Liver (tissue), 9 donors: ENCODE data around the gene SGCD. TPM values are rescaled to one million over a fixed set of nuclear protein-coding genes. Genes with fewer than 3 reads are reported as not detected.

Experiments used
- DNase-seq: peaks from one replicate; pipeline ENCODE4 v3.0.0-alpha.2; 2017; ENCODE audit warnings: low spot score
- H3K27ac ChIP-seq, 2 donors: one replicate each; pipeline ENCODE4 v1.7.0; 2013; ENCODE audit warnings: inconsistent platforms in 2 of 2, low read length in 2 of 2, control low read depth in 1 of 2, low read depth in 1 of 2, mild to moderate bottlenecking in 1 of 2
- H3K27me3 ChIP-seq, 4 donors: one replicate each; pipeline versions ENCODE4 v1.6.1 to v1.7.0; 2013; ENCODE audit warnings: low read length in 3 of 4, inconsistent platforms in 1 of 4, mild to moderate bottlenecking in 1 of 4, moderate library complexity in 1 of 4; ENCODE audit not compliant: control insufficient read depth in 4 of 4, insufficient read depth in 4 of 4
- H3K36me3 ChIP-seq, 4 donors: one replicate each; pipeline versions ENCODE4 v1.6.1 to v1.7.0; 2013; ENCODE audit warnings: low read length in 3 of 4, mild to moderate bottlenecking in 3 of 4, low read depth in 1 of 4, moderate library complexity in 1 of 4; ENCODE audit not compliant: control insufficient read depth in 4 of 4, insufficient read depth in 3 of 4
- H3K4me1 ChIP-seq, 4 donors: one replicate each; pipeline versions ENCODE4 v1.6.1 to v1.7.0; 2013; ENCODE audit warnings: low read length in 3 of 4, mild to moderate bottlenecking in 3 of 4, moderate library complexity in 1 of 4; ENCODE audit not compliant: control insufficient read depth in 4 of 4, insufficient read depth in 4 of 4
- H3K4me3 ChIP-seq, 3 donors: one replicate each; pipeline versions ENCODE4 v1.6.1 to v1.7.0; 2013; ENCODE audit warnings: low read length in 3 of 3, control low read depth in 1 of 3, low read depth in 1 of 3, mild to moderate bottlenecking in 1 of 3
- H3K9ac ChIP-seq, 2 donors: one replicate each; pipeline ENCODE4 v1.7.0; 2013; ENCODE audit warnings: low read length in 2 of 2, mild to moderate bottlenecking in 2 of 2, moderate library complexity in 2 of 2, control low read depth in 1 of 2, low read depth in 1 of 2
- H3K9me3 ChIP-seq, 4 donors: one replicate each; pipeline versions ENCODE4 v1.6.1 to v1.7.0; 2013; ENCODE audit warnings: low read length in 3 of 4; ENCODE audit not compliant: control insufficient read depth in 4 of 4
- ATF3 ChIP-seq: IDR thresholded peaks from 2 replicates; pipeline ENCODE4 v1.6.1; 2016; ENCODE audit warnings: antibody characterized with exemption
- CTCF ChIP-seq: fragments of 150-350 bp; IDR thresholded peaks from 2 replicates; pipeline ENCODE4 v1.5.1; 2017; ENCODE audit warnings: improper control_type of control experiment, low read depth, low read length; ENCODE audit not compliant: missing input control
- EGR1 ChIP-seq, 2 donors: IDR thresholded peaks; 2 replicates each; pipeline ENCODE4 v1.6.1; 2016 to 2018; ENCODE audit warnings: antibody characterized with exemption in 2 of 2, low read depth in 2 of 2
- FOXA1 ChIP-seq: IDR thresholded peaks from 2 replicates; pipeline ENCODE4 v1.6.1; 2016; ENCODE audit warnings: antibody characterized with exemption
- FOXA2 ChIP-seq: IDR thresholded peaks from 2 replicates; pipeline ENCODE4 v1.6.1; 2016; ENCODE audit warnings: antibody characterized with exemption
- GABPA ChIP-seq, 2 donors: IDR thresholded peaks in 1 of 2; conservative IDR thresholded peaks in 1 of 2; 2 replicates each; pipeline ENCODE4 v1.6.1; 2016; ENCODE audit warnings: antibody characterized with exemption in 2 of 2, mild to moderate bottlenecking in 1 of 2, moderate library complexity in 1 of 2
- HNF4A ChIP-seq, 2 donors: conservative IDR thresholded peaks; 2 replicates each; pipeline ENCODE4 v1.6.1; 2016; ENCODE audit warnings: antibody characterized with exemption in 2 of 2, mild to moderate bottlenecking in 2 of 2
- HNF4G ChIP-seq: IDR thresholded peaks from 2 replicates; pipeline ENCODE4 v1.6.1; 2016; ENCODE audit warnings: antibody characterized with exemption
- JUND ChIP-seq, 2 donors: IDR thresholded peaks; 2 replicates each; pipeline ENCODE4 v1.6.1; 2016; ENCODE audit warnings: antibody characterized with exemption in 2 of 2
- MAX ChIP-seq: IDR thresholded peaks from 2 replicates; pipeline ENCODE4 v1.6.1; 2016; ENCODE audit warnings: antibody characterized with exemption
- NR2F2 ChIP-seq: IDR thresholded peaks from 2 replicates; pipeline ENCODE4 v1.6.1; 2016; ENCODE audit warnings: antibody characterized with exemption
- RAD21 ChIP-seq, 2 donors: IDR thresholded peaks; 2 replicates each; pipeline ENCODE4 v1.6.1; 2016; ENCODE audit warnings: antibody characterized with exemption in 2 of 2, mild to moderate bottlenecking in 2 of 2
- REST ChIP-seq: IDR thresholded peaks from 2 replicates; pipeline ENCODE4 v1.6.1; 2016; ENCODE audit warnings: antibody characterized with exemption, mild to moderate bottlenecking
- RXRA ChIP-seq, 2 donors: IDR thresholded peaks; 2 replicates each; pipeline ENCODE4 v1.6.1; 2017 to 2018; ENCODE audit warnings: antibody characterized with exemption in 2 of 2, mild to moderate bottlenecking in 1 of 2
- SP1 ChIP-seq: IDR thresholded peaks from 2 replicates; pipeline ENCODE4 v1.6.1; 2018; ENCODE audit warnings: antibody characterized with exemption, mild to moderate bottlenecking
- TAF1 ChIP-seq: conservative IDR thresholded peaks from 2 replicates; pipeline ENCODE4 v1.6.1; 2016; ENCODE audit warnings: antibody characterized with exemption, mild to moderate bottlenecking
- YY1 ChIP-seq: IDR thresholded peaks from 2 replicates; pipeline ENCODE4 v1.6.1; 2016; ENCODE audit warnings: antibody characterized with exemption, mild to moderate bottlenecking
- ZBTB33 ChIP-seq: IDR thresholded peaks from 2 replicates; pipeline ENCODE4 v1.6.1; 2016; ENCODE audit warnings: antibody characterized with exemption
- WGBS: extraction: QIAGEN DNeasy Blood & Tissue Kit; methylation state at CpG from one replicate; pipeline ENCODE4 v1.1.7; 2013; 5-methylcytosine and 5-hydroxymethylcytosine counted together
- polyA plus RNA-seq, 2 donors: library from polyadenylated mRNA; stranded (reverse) in 1 of 2; unstranded in 1 of 2; fragments of 200-250 nt in 1 of 2; fragments of >200 nt in 1 of 2; fragmentation: Nextera tagmentation in 1 of 2; extraction: Ambion mirVana in 1 of 2; gene quantifications; one replicate each; pipeline versions ENCODE4 v1.2.1 to v1.2.3, GENCODE V29; 2013 to 2015
- total RNA-seq, 2 donors: library from RNA; depleted of rRNA; stranded (reverse); fragments of >200 nt; gene quantifications; one replicate each; pipeline ENCODE4 v1.2.3, GENCODE V29; 2014
- donor health status: healthy.
- donor health status: healthy.
- donor health status: healthy.
- donor health status: healthy.
- donor health status: healthy.

Gene SGCD
- total and polyA plus RNA-seq, 4 donors = 0.35 to 1.7 (median 1.0) TPM

GRCh38 chr5:156401804-156402203, 74.8 kb downstream of the SGCD start:
- H3K36me3 ChIP-seq = no peaks in the 10 kb centered on the region
- H3K4me1 ChIP-seq = no peaks in the 10 kb centered on the region
- no peak for TF ChIP-seq HNF4G
- no peak for TF ChIP-seq SP1
- no peak for TF ChIP-seq HNF4A (conservative IDR thresholded peaks at IDR 0.05)
- TF ChIP-seq RXRA (IDR thresholded peaks at IDR 0.05) = no peak
- TF ChIP-seq GABPA (IDR thresholded peaks at IDR 0.05 in 1 of 2, conservative IDR thresholded peaks at IDR 0.05 in 1 of 2) = no peak
- TF ChIP-seq MAX = no peak
- no peak for TF ChIP-seq YY1
- no peak for TF ChIP-seq FOXA1
- no peak for TF ChIP-seq EGR1 (IDR thresholded peaks at IDR 0.05; ENCODE audit: low read depth in 2 of 2)
- TF ChIP-seq FOXA2 = no peak
- no peak for TF ChIP-seq RAD21 (IDR thresholded peaks at IDR 0.05)
- TF ChIP-seq JUND (IDR thresholded peaks at IDR 0.05) = no peak
- TF ChIP-seq CTCF = no peak
- no peak for TF ChIP-seq NR2F2
- no peak for TF ChIP-seq TAF1
- no peak for TF ChIP-seq ATF3
- no peak for TF ChIP-seq ZBTB33
- no peak for TF ChIP-seq REST
- 81% methylated on average over 4 of the region's 4 CpGs for WGBS
- no peak for DNase-seq
- no peaks in the 10 kb centered on the region for H3K27me3 ChIP-seq
- peaks cover 0 to 6% (median 0%) of the 10 kb centered on the region in 4 donors for H3K9me3 ChIP-seq
- H3K9ac ChIP-seq = no peak overlapping the region
- no peak overlapping the region for H3K4me3 ChIP-seq
- no peak overlapping the region for H3K27ac ChIP-seq
